Heart left ventricle (tissue), 16 donors: ENCODE results near the gene AK1. TPM values are rescaled to one million over a fixed set of nuclear protein-coding genes. Genes with fewer than 3 reads are reported as not detected.

Experiments used
- ATAC-seq, 4 donors: fragments of 200-7000 bp; cut with Tn5 transposase; one replicate each; pipeline ENCODE4 v1.9.1; 2020 to 2022; ENCODE audit warnings: moderate library complexity in 4 of 4, mild to moderate bottlenecking in 3 of 4, moderate number of reproducible peaks in 1 of 4
- DNase-seq, 5 donors: peaks; one replicate each; pipeline ENCODE4 v3.0.0-alpha.2; 2020
- H3K27ac ChIP-seq, 12 donors: fragments of 200-600 bp; sonication (generic) in 4 of 12; one replicate each; pipeline versions ENCODE4 v1.5.0 to v1.8.0; 2016 to 2022; ENCODE audit warnings: mild to moderate bottlenecking in 2 of 12
- H3K27me3 ChIP-seq, 9 donors: fragments of 200-600 bp; sonication (generic) in 2 of 9; one replicate each; pipeline versions ENCODE4 v1.5.1 to v1.8.0; 2016 to 2022; ENCODE audit warnings: mild to moderate bottlenecking in 3 of 9
- H3K36me3 ChIP-seq, 9 donors: fragments of 200-600 bp; sonication (generic) in 2 of 9; one replicate each; pipeline versions ENCODE4 v1.5.0 to v1.8.0; 2018 to 2022; ENCODE audit warnings: mild to moderate bottlenecking in 2 of 9
- H3K4me1 ChIP-seq, 12 donors: fragments of 200-600 bp; sonication (generic) in 4 of 12; one replicate each; pipeline versions ENCODE4 v1.5.0 to v1.8.0; 2016 to 2022; ENCODE audit warnings: mild to moderate bottlenecking in 3 of 12
- H3K4me3 ChIP-seq, 12 donors: fragments of 200-600 bp; sonication (generic) in 4 of 12; one replicate each; pipeline versions ENCODE4 v1.5.0 to v1.8.0; 2017 to 2022; ENCODE audit warnings: mild to moderate bottlenecking in 9 of 12, moderate library complexity in 4 of 12
- H3K9me3 ChIP-seq, 12 donors: fragments of 200-600 bp; sonication (generic) in 4 of 12; one replicate each; pipeline versions ENCODE4 v1.5.0 to v1.8.0; 2016 to 2022; ENCODE audit warnings: mild to moderate bottlenecking in 1 of 12
- POLR2A ChIP-seq, 2 donors: fragments of 450-650 bp; IDR thresholded peaks; one replicate each; pipeline ENCODE4 v1.6.1; 2017; ENCODE audit warnings: antibody characterized with exemption in 2 of 2, mild to moderate bottlenecking in 2 of 2, moderate library complexity in 2 of 2
- WGBS, 4 donors: extraction: QIAGEN DNeasy Blood & Tissue Kit in 2 of 4; methylation state at CpG; one replicate each; pipeline versions ENCODE4 v1.1.5 to v1.1.7; 2013 to 2018; 5-methylcytosine and 5-hydroxymethylcytosine counted together
- intact Hi-C, 10 donors: fragments of 100-400 bp; cut with DNase I; formaldehyde crosslinking; loops; one replicate each; pipeline versions ENCODE4 v1.11.1 to v1.14.2; 2022
- polyA plus RNA-seq, 2 donors: library from polyadenylated mRNA; stranded (reverse); fragments of 200-250 nt; gene quantifications; one replicate each; pipeline ENCODE4 v1.2.3, GENCODE V29; 2013
- total RNA-seq, 9 donors: library from RNA; depleted of rRNA in 2 of 9; stranded (reverse); fragments of >200 nt in 2 of 9; fragmentation: NEBNext Ultra II Directional in 3 of 9; extraction: Animal tissue kit (Norgen Biotek cat#: 25700) in 3 of 9; gene quantifications; one replicate each; pipeline versions ENCODE4 v1.1.0 to v1.2.4, GENCODE V29; 2016 to 2023
- TF ChIP-seq, protein P1 (sequence below), 12 donors: fragments of 200-600 bp; sonication (generic) in 4 of 12; IDR thresholded peaks; one replicate each; pipeline versions ENCODE4 v1.5.0 to v1.8.0; 2018 to 2022; ENCODE audit warnings: antibody characterized with exemption in 12 of 12, mild to moderate bottlenecking in 5 of 12
- donor health status: ischemic (EF 13 %, LVEDD 7.1; RV severe dilation, severe dysfunction).
- donor health status: healthy with polysubstance abuse.
- donor health status: DM: no; HTN: yes; CAD: no.
- donor health status: DM: no; HTN: no; CAD: no.
- donor health status: ischemic (EF 25% LVEDD 6.9; RV normal size, moderate dysfunction).
- donor health status: ischemic (EF 25% LVEDD 5.7; RV mildly dilated, moderate dysfunction).
- donor health status: healthy.
- donor health status: DM: yes; HTN: yes; CAD: no.
- donor health status: ischemic (EF 35%, LVEDD 5.7; RV mildly dilated, moderate dysfunction).
- donor health status: nonischemic (EF 11% LVEDD 7.7; RV severe dilation, severe dysfunction).
- donor health status: DM: yes; HTN: yes; CAD: no.
- donor health status: PGD.
- donor health status: ischemic (EF 29% LVEDD 5.4; RV normal size, mild dysfunction).
- donor health status: nonischemic (EF 23%, LVEDD 6.1; RV moderate dilation, normal function).

AK1 gene
- total and polyA plus RNA-seq, 11 donors, result 312 to 1,060 (median 586) TPM

DNA sequence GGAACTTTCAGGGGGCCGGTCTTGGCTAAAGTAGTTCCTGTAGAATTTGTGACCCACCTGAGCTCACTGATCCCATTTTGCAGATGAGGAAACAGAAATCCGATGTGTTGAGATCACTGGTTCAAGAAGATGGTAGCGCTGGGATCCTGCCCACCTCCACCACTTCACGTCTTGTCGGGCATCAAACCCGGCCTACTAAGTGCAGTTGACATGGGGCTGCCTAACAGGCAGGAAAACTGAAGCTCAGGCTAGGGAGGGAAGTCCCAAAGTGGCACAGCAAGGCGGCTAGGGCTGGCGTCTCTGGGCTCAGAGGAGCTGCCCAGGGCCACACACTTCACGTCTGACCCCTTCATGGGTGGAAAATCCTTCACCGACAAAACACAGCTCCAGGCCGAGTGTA is 22.5 kb downstream of the AK1 start:
- Histone ChIP-seq H3K27me3 (no peaks in the 10 kb centered on the region), H3K36me3 (peaks cover 0 to 26% (median 19%) of the 10 kb centered on the region in 9 donors), H3K4me3 (peak overlapping the region in 11 of 12 donors; percentile 49 to 94 (median 88)), H3K27ac (peak overlapping the region; percentile 85 to 98 (median 95)), H3K9me3 (peaks cover 0 to 2% (median 0%) of the 10 kb centered on the region in 12 donors), H3K4me1 (peaks cover 21 to 82% (median 55%) of the 10 kb centered on the region in 12 donors)
- TF ChIP-seq, protein P1, sequence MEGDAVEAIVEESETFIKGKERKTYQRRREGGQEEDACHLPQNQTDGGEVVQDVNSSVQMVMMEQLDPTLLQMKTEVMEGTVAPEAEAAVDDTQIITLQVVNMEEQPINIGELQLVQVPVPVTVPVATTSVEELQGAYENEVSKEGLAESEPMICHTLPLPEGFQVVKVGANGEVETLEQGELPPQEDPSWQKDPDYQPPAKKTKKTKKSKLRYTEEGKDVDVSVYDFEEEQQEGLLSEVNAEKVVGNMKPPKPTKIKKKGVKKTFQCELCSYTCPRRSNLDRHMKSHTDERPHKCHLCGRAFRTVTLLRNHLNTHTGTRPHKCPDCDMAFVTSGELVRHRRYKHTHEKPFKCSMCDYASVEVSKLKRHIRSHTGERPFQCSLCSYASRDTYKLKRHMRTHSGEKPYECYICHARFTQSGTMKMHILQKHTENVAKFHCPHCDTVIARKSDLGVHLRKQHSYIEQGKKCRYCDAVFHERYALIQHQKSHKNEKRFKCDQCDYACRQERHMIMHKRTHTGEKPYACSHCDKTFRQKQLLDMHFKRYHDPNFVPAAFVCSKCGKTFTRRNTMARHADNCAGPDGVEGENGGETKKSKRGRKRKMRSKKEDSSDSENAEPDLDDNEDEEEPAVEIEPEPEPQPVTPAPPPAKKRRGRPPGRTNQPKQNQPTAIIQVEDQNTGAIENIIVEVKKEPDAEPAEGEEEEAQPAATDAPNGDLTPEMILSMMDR (IDR thresholded peaks at IDR 0.05), result no peak
- no peak for TF ChIP-seq POLR2A (IDR thresholded peaks at IDR 0.05)
- no peak for DNase-seq
- 54 to 67% (median 62%) methylated on average over 9 to 11 of the region's 11 CpGs for WGBS, 4 donors
- no peak for ATAC-seq
- intact Hi-C loops, result loop anchor here in 2 of 10 donors (5.0 to 10.0 kb wide), 2 partner anchors 90 to 93 kb away; no protein-coding TSS in a partner anchor

DNA sequence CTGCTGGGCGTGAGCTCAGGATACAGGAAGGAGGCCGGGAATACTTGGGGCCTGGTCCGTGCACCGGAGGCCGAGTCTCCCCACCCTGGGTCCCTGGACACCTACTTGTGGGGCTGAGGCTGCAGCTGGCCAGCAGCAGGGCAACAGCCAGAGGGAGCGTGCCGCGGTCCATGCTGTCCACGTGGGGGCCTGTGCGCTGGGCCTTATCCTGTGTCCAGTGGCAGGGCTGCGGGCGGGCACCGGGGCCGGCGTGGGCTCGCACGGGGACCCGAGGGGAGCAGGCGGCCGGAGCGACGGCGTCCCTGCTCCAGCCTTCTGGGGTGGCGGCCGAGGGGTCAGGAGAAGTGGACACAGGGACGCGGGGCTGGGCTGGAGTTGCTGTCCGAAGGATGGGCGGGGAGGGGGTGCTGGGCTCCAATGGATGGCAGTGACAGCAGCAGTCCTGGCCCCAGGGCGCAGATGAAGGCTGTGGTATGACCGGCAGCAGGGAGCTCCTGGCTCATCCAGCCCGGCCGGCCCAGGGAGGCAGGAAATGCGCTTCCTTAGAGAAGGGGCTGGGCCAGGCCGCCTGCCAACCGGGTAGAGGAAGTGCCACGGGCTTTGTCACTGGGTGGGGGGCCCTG is 23.2 kb downstream of the AK1 start, which contains the start of gene ENG:
Gene ENG (minus strand): TSS at position 475 of the 623 bp plus-strand sequence. CDS start 303 bp downstream, at position 172.
- Histone ChIP-seq H3K4me1 (peaks cover 14 to 76% (median 51%) of the 10 kb centered on the region in 12 donors), H3K4me3 (peak within 1 kb of the TSS; percentile 49 to 94 (median 88)), H3K27ac (peak within 1 kb of the TSS; percentile 85 to 98 (median 95)), H3K36me3 (peaks cover 0 to 33% (median 24%) of the 10 kb centered on the region in 9 donors), H3K9me3 (peaks cover 0 to 8% (median 3%) of the 10 kb centered on the region in 12 donors), H3K27me3 (no peaks in the 10 kb centered on the region)
- TF ChIP-seq, protein P1 (IDR thresholded peaks at IDR 0.05), result no peak
- peak in 1 of 2 donors; percentile 75 for TF ChIP-seq POLR2A (IDR thresholded peaks at IDR 0.05)
- WGBS, 4 donors, result 30 to 54% (median 39%) methylated on average over 21 to 37 of the region's 37 CpGs
- peak; percentile 91 to 94 (median 92) for DNase-seq
- peak; percentile 54 to 83 (median 73) for ATAC-seq
- intact Hi-C loops, result loop anchor here in 1 of 10 donors (10.0 kb wide), 1 partner anchor 89 kb away; no protein-coding TSS in a partner anchor

DNA sequence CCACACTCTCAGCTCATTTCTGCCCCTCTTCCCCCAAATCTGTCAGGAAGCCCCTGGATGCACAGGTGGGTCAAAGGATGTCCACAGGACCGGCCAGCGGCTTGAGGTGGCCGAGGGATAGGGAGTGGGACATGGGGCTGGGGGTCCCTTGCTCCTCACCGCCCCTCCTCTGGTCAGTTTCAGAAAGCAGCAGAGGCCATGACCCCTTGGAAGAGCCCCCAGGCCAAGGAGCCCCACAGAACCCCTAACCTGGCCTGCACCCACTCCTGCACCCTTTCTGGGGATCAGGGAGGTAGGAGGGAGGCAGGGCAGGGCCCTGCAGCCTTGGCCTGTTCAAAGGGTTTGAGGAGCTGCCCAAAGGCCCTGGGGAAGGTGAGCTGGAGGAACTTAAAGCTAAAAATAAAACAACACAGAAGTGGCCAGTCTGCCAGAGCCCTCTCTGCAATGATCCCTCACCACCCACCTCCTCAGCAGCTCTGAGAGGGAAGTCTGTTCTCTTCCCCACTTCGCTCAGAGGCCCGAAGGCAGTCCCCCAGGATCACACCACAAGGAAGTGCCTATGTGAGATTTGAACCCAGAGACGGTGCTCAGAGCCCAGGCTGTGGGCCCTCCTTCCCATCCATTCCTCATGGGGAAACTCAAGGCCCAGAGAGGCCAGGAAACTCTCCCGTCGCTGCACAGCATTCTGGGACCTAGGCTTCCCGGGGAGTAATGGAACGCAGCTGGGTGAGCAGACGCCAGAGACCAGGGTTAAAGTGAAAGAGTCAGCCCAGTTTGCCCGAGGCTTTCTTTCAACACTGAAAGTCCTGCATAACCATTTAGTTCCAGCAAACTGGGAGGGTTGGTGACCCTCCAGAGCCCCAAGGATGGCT is 23.9 kb downstream of the AK1 start:
- intact Hi-C loops, result loop anchor here in 1 of 10 donors (10.0 kb wide), 1 partner anchor 89 kb away; no protein-coding TSS in a partner anchor
- Histone ChIP-seq H3K27ac (peak overlapping the region; percentile 85 to 98 (median 95)), H3K36me3 (peaks cover 0 to 39% (median 31%) of the 10 kb centered on the region in 9 donors), H3K4me3 (peak overlapping the region; percentile 49 to 94 (median 88)), H3K4me1 (peaks cover 9 to 68% (median 43%) of the 10 kb centered on the region in 12 donors), H3K27me3 (no peaks in the 10 kb centered on the region), H3K9me3 (peaks cover 0 to 16% (median 7%) of the 10 kb centered on the region in 12 donors)
- WGBS, 4 donors, result 33 to 37% (median 35%) methylated on average over 13 of the region's 13 CpGs
- DNase-seq (no peak), ATAC-seq (peak in 1 of 4 donors; percentile 0)
- TF ChIP-seq, protein P1 (IDR thresholded peaks at IDR 0.05), result no peak
- TF ChIP-seq POLR2A (IDR thresholded peaks at IDR 0.05), result no peak
